ENCODE results near the gene TRIO. TPM values are rescaled to one million over a fixed set of nuclear protein-coding genes. Genes with fewer than 3 reads are reported as not detected.

TRIO gene
- polyA plus RNA-seq, 1 donor (not counting 4 experiments of a cell fraction or from before 2014, with no cell fraction given): 57.2 TPM

GRCh38 chr5:14330729-14331385 lies 187.7 kb downstream of the TRIO start:
- Histone ChIP-seq H3K4me1 (ENCODE audit: control insufficient read depth, extremely low read depth, insufficient read depth, low read length) (no peaks in the 10 kb centered on the region), H3K27ac (ENCODE audit: control insufficient read depth, insufficient read depth, low read length) (no peak overlapping the region), H3K9me3 (ENCODE audit: control insufficient read depth, low read depth, low read length) (no peaks in the 10 kb centered on the region), H3K4me2 (ENCODE audit: control insufficient read depth, extremely low read depth, insufficient read depth, low read depth, low read length) (no peak overlapping the region), H3K79me2 (ENCODE audit: control insufficient read depth, insufficient read depth, low read length) (peaks cover 37% of the 10 kb centered on the region), H3K9ac (ENCODE audit: control insufficient read depth, extremely low read depth, insufficient read depth, low read length) (no peak overlapping the region), H2AFZ (ENCODE audit: control insufficient read depth, low read length) (no peak overlapping the region), H3K27me3 (ENCODE audit: control insufficient read depth, extremely low read depth, insufficient read depth, low read length) (no peaks in the 10 kb centered on the region), H3K36me3 (ENCODE audit: control insufficient read depth in 2 of 2, extremely low read depth in 1 of 2, insufficient read depth in 2 of 2, low read length in 2 of 2) (peaks cover 30% of the 10 kb centered on the region in 2 experiments), H3K9me1 (ENCODE audit: control insufficient read depth, extremely low read depth, insufficient read depth, low read length) (no peaks in the 10 kb centered on the region), H4K20me1 (ENCODE audit: control insufficient read depth, extremely low read depth, insufficient read depth, low read length) (peaks cover 7% of the 10 kb centered on the region), H3K4me3 (ENCODE audit: control insufficient read depth in 2 of 3, extremely low read depth in 1 of 3, insufficient read depth in 2 of 3, low read depth in 1 of 3, low read length in 3 of 3) (no peak overlapping the region)
- TF ChIP-seq CTCF (optimal IDR thresholded peaks at IDR 0.05 in 1 of 3, IDR thresholded peaks at IDR 0.05 in 1 of 3, conservative IDR thresholded peaks at IDR 0.05 in 1 of 3; ENCODE audit: extremely low read depth in 1 of 3, insufficient read depth in 2 of 3, low read length in 3 of 3) (no peak), EZH2 (IDR thresholded peaks at IDR 0.05; ENCODE audit: low read length) (no peak)
- no peak for DNase-seq (ENCODE audit: low read depth, low spot score)
- dilution Hi-C loops (cut with MboI; ENCODE audit: extremely low pct_ligation_motif_present, low sequenced_read_pairs): no loop called here
- no peak for FAIRE-seq

- Histone ChIP-seq H3K9me3 (ENCODE audit: control insufficient read depth, low read depth, low read length) (no peaks in the 10 kb centered on the region), H3K36me3 (ENCODE audit: control insufficient read depth in 2 of 2, extremely low read depth in 1 of 2, insufficient read depth in 2 of 2, low read length in 2 of 2) (peaks cover 28 to 30% of the 10 kb centered on the region in 2 experiments), H3K27me3 (ENCODE audit: control insufficient read depth, extremely low read depth, insufficient read depth, low read length) (no peaks in the 10 kb centered on the region), H3K4me3 (ENCODE audit: control insufficient read depth in 2 of 3, extremely low read depth in 1 of 3, insufficient read depth in 2 of 3, low read depth in 1 of 3, low read length in 3 of 3) (no peak overlapping the region), H3K9me1 (ENCODE audit: control insufficient read depth, extremely low read depth, insufficient read depth, low read length) (no peaks in the 10 kb centered on the region), H3K4me2 (ENCODE audit: control insufficient read depth, extremely low read depth, insufficient read depth, low read depth, low read length) (no peak overlapping the region), H4K20me1 (ENCODE audit: control insufficient read depth, extremely low read depth, insufficient read depth, low read length) (peaks cover 7% of the 10 kb centered on the region), H2AFZ (ENCODE audit: control insufficient read depth, low read length) (no peak overlapping the region), H3K4me1 (ENCODE audit: control insufficient read depth, extremely low read depth, insufficient read depth, low read length) (no peaks in the 10 kb centered on the region), H3K9ac (ENCODE audit: control insufficient read depth, extremely low read depth, insufficient read depth, low read length) (no peak overlapping the region), H3K27ac (ENCODE audit: control insufficient read depth, insufficient read depth, low read length) (no peak overlapping the region), H3K79me2 (ENCODE audit: control insufficient read depth, insufficient read depth, low read length) (peaks cover 33% of the 10 kb centered on the region)
- dilution Hi-C loops (cut with MboI; ENCODE audit: extremely low pct_ligation_motif_present, low sequenced_read_pairs): no loop called here
- FAIRE-seq (no peak), DNase-seq (ENCODE audit: low read depth, low spot score) (no peak)
- TF ChIP-seq CTCF (optimal IDR thresholded peaks at IDR 0.05 in 1 of 3, IDR thresholded peaks at IDR 0.05 in 1 of 3, conservative IDR thresholded peaks at IDR 0.05 in 1 of 3; ENCODE audit: extremely low read depth in 1 of 3, insufficient read depth in 2 of 3, low read length in 3 of 3) (no peak), EZH2 (IDR thresholded peaks at IDR 0.05; ENCODE audit: low read length) (no peak)
These were observed 188.2 kb downstream of the TRIO start for GRCh38 chr5:14331386-14331781.

Measured in keratinocyte (primary cell).